GM12873 (cell line): ENCODE results near the gene COLEC12.

Source experiments
- TF ChIP-seq, protein P1 (sequence below): IDR thresholded peaks from 2 replicates; pipeline ENCODE4 v1.5.1; 2012; ENCODE audit warnings: low read depth, mild to moderate bottlenecking, moderate library complexity, low read length, control low read depth; ENCODE audit not compliant: insufficient read depth; ENCODE audit errors: missing control alignments

Gene COLEC12

DNA sequence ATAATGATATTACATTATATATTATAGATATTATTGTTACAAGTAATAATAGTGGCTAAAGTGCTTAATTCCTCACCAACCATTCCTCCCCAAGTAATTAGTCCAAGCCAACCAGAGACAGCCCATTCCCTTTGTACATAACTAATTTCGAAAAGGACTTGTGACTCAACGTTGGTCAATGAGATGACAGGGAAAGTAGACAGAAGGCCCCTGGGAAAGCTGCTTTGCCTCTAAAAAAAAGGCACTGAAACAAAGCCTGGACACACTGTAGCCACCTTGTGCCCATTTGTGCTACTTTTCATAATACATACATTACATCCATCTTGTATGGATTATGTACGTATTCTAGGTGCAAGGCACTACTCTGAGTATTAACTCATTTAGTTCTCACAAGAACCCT is 28.8 kb downstream of the COLEC12 start:
- TF ChIP-seq, protein P1, sequence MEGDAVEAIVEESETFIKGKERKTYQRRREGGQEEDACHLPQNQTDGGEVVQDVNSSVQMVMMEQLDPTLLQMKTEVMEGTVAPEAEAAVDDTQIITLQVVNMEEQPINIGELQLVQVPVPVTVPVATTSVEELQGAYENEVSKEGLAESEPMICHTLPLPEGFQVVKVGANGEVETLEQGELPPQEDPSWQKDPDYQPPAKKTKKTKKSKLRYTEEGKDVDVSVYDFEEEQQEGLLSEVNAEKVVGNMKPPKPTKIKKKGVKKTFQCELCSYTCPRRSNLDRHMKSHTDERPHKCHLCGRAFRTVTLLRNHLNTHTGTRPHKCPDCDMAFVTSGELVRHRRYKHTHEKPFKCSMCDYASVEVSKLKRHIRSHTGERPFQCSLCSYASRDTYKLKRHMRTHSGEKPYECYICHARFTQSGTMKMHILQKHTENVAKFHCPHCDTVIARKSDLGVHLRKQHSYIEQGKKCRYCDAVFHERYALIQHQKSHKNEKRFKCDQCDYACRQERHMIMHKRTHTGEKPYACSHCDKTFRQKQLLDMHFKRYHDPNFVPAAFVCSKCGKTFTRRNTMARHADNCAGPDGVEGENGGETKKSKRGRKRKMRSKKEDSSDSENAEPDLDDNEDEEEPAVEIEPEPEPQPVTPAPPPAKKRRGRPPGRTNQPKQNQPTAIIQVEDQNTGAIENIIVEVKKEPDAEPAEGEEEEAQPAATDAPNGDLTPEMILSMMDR = no peak

DNA sequence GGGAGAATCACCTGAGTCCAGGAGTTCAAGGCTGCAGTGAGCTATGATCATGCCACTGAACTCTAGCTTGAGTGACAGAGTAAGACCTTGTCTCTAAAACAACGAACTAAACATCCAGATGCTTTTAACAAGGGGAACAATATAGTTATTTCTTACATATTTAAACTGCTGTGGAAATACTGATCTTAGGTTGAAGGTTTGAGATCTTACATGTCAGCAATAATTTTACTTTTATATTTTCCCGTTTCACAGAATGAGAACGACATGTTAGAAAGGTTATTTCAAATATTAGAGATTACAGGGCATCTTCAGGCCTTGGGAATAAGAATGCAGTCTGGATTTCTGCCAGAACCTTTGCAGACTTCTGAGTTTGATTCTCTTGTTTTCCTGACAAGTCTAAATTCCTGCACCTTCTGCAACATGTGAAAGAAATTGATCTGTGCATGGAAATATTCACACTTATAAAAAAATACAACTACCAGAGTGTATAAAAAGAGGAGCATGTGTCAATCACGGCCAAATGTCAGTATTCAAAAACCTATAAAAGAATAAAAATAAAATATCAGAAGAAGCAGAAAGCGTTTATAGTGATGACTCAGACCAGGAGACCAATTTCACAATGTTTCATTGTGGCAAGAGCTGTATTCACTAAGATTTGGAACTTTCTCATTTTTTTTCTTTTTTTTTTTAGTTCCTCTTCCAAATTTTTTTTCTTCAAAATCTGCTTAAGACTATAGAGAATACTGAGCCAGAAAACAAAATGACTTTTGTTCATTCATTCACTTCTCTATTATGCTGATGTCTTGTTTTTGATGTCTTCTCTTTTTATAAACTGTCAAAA is 29.6 kb downstream of the COLEC12 start:
- TF ChIP-seq, protein P1 = no peak

DNA sequence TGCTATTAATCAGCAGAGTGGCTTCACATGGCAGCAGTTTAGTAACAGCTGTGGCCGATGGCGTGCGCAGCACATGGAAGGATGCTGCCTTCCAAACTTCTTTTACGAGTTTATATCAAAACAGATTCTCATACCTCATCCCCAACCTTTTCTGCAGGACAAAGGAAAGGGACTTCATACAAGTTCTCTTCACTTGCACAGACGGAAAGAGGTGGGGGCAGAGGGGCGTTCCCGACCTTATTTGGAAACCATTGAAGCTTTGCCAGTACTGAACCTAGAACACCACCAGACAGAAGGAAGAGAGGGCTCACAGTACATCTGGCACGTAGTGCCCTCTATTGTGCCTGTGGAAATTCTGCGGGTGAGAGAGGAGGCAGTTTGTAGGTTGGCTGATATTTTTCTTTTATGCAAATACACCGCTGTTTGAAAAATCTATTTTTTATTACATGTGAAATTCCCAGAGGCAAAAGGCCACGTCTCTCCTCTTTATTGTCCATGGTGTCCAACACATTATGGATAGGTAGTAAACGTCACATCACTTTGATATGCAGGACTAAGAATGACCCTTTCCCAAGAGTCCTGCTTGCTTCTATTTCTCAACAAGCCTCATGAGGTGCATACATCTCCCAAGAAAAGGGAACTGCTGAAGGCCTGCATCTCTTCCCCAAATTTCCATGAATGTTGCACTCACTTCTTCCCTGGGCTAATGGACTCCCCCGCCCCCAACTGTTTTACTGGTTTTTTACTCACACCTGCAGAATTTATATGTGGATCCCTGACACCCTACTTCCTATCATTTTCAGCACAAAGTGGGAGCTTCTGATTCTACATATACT is 31.3 kb downstream of the COLEC12 start:
- TF ChIP-seq, protein P1 = no peak

DNA sequence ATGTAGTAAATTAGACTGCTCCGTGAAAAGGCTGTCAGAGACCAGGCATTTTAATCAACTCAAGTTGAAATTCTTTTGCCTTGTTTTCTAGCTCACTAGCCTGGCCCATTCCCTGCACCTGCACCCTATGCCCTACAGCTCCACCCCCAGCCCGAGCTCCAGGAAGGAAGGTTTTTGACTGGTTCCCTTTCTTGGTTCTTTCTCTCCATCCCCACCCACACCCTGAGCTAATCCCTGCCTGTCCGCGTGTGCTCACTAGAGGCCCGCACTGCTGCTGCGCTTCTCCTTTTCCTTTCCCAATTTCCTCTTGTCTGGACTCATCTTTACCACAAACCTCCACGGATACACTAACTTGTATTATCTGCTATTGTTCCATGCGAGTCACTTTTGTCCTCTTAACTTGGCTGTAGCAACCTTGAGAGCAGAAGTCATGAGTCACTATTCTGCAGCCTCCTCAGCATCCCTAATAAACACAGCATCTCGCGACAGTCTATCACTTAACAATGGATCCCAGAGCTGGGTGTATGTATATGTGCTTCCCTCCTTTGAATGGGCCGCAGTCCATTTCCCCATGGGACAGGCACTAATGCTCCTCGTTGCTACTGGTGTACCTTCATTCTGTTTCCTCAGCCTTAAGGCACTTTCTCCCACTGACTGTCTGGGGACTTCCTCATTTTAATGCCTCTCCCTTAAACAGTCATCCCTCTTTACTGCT is 36.5 kb downstream of the COLEC12 start:
- TF ChIP-seq, protein P1 = no peak

DNA sequence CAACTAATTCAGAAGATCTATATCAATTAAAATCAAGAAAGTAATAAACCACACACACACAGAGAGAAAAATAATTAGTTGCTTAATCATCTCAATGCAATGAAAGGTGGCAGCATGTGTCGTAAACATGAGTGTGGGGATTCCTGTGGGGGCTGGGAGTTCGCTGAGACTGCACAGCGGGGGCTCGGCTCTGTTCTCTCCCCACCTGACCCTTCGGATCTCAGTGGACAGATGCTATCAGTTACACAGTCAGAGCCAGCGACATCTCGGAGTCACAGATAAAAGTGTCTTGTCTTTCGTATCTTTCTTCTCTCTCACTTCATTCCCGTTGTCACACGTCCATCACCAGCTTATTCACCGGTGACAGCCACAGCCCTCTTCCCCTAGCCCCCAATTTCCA is 37.1 kb downstream of the COLEC12 start:
- TF ChIP-seq, protein P1 = no peak

DNA sequence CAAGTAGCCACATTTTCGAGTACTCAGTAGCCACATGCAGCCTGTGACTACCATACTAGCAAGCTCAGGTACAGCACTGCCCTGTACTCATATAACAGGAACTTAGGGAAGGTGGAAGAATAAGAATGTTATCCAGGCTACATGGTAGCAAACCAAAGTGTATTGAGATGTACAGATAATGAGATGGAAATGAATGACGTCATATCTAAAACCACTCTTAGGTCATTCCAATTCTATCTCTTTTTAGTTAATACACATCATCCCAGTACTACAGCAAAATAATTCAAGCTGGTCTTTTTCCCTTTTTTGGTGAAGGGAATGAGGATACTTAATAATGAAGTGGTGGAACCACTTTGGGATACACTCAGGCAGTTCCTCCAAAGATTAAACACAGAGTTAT is 38.7 kb downstream of the COLEC12 start:
- TF ChIP-seq, protein P1 = no peak

DNA sequence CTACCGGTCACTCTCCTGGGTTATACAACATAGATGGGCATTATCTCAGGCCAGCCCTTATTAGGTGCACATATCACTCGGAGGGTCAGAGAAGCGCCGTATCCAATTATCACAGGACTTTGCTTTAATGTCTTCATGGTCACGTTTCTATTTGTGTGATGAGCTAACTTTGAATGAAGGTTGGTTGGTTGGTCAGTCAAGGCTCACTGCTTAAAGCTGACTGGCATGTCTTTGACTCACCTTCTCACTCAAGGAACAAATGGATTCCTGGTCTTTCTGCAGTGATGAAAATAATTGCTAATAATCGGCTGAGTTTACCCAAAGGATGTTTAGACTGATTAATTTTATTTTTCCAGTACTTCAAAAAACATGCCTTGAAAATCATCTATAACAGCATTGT is 39.7 kb downstream of the COLEC12 start:
- TF ChIP-seq, protein P1 = no peak
